ENCODE measurements around the gene MUC2.

- TF ChIP-seq CTCF (IDR thresholded peaks at IDR 0.05; ENCODE audit: low read length) = no peak
- no peak for TF ChIP-seq EZH2 (optimal IDR thresholded peaks at IDR 0.05; ENCODE audit: low read depth, low read length)
- no peak for TF ChIP-seq EZH2phosphoT487 (IDR thresholded peaks at IDR 0.05; ENCODE audit: low read length)
Observed at GRCh38 chr11:1092919-1093318, 18.2 kb downstream of the MUC2 start.

Measured in MM.1S (cell line).